HG03378 (cell line): ENCODE data around the gene MELTF.

Source experiments
- ATAC-seq: cut with Tn5 transposase; IDR thresholded peaks from one replicate; pipeline ENCODE4 v1.9.1; 2021; ENCODE audit warnings: mild to moderate bottlenecking, moderate library complexity; ENCODE audit not compliant: unreplicated experiment

Gene MELTF

GRCh38 chr3:197027151-197027895, 2.3 kb downstream of the MELTF start:
- no peak for ATAC-seq

- ATAC-seq: no peak
These were observed 3.1 kb downstream of the MELTF start for GRCh38 chr3:197026481-197026866.

DNA sequence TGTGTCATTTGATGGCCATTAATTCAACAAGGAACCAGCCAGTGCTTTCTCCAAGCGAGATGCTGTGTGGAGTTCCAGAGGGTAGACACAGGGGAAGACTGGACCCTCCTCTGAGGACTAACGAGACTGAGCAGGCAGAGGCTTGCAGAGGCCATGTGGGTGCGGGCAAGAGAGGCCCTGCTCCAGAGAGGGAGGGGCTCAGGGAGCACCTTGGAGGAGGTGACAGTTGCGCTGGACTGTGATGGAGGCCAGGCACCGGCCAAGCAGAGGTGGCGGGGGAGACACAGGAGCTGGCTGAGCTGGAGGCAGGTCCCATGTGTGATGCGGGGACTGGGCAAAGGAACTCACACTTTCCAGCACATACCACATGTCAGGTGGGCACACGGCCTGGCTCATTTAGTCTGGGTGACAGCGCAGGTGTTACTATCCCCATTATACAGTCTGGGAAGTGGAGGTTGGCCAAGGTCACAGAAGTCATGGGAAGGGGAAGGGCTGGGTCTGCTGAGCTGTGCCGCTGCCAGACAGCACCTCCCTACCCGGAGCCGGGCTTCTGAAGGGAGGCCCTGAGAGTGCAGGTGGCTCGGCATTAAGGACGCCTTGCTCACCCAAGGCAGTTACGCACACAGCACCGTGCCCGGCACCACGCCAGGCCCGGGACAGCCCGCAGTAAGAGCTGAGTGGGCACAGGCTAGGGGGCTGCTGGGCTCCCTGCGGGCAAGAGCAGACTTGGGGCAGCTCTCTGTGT, 3.7 kb downstream of the MELTF start:
- ATAC-seq: no peak

GRCh38 chr3:197024881-197025735, 4.5 kb downstream of the MELTF start:
- no peak for ATAC-seq

DNA sequence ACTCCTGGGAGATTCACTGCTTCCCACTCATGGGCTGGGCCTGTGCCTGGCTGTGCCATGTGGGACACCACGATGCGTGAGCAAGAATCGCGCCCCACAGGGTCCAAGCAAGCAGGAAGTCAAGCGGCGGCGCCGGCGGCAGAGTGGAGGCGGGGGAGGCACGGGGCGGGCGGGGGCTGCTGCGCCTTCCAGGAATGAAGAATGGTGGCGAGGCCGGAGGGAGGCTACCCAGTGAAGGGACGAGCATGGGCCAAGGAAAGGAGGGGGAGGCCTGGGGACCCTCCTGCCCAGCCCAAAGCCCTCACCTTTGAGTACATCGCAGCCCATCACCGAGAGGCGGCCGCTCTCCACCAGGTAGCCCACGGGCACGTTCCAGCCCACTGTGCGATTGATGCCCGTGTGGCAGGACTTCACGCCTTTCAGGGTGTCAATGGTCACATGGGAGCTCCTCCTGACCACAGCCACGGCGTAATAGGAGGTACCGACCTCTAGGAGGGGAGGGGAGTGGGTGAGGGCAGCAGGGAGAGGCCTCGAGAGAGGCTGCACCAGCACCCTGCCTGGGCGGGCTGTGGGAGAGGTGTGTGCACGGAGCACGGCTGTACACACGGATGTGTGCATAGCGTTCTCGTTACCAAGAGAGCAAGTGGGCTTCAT, 5.5 kb downstream of the MELTF start:
- no peak for ATAC-seq

GRCh38 chr3:197023241-197023997, 6.2 kb downstream of the MELTF start:
- ATAC-seq: peak; percentile 68

- no peak for ATAC-seq
These were observed 7.0 kb downstream of the MELTF start for GRCh38 chr3:197022405-197023231.

DNA sequence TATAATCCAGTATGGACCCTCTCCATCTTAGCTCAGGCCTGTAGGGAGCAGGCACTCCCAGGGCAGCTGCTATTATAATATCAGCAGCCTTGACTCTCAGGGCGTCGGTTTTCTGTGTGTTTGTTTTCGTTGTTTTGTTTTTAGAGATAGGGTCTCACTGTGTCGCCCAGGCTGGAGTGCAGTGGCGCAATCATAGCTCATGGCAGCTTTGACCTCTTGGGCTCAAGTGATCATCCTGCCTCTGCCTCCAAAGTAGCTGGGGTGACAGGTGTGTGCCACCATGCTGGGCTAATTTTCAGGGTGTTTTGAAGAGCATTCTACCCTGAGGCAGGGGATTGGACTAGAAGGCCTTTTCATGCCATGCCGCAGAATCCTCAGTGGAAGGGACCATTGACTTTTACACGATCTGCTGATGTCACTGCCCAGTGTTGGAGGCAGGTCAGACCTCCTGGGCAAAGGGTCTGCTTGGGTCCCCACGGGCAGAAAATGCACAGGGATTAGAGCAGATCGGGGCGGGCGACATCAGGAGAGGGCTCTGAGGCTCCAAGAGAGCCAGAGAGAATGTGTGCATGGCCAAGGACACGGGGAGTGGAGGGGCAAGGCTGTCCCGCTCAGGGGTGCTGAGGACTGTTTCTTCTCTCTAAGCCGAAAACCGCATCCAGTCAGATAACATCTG, 7.8 kb downstream of the MELTF start:
- no peak for ATAC-seq

DNA sequence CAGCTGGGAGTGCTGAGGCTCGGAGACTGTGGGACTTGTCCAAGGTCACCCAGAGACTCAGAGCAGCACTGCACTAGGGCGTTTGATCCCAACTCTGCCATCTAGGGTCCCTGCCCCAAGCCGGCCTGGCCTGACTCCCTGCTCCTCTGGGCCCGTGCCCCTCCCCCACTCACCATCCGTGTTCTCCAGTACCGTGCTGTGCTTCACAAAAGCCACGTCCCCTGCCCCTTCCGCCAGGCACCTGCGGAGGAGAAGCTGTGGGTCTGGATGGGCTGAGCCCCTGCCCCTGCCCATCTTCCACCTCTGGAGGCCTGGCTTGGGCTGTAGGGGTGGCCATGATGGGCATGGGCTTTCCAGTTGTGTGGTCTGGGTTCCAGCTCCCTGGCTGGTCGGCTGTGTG, 8.4 kb downstream of the MELTF start:
- ATAC-seq: no peak

GRCh38 chr3:197019535-197019934, 10.1 kb downstream of the MELTF start:
- ATAC-seq: no peak

DNA sequence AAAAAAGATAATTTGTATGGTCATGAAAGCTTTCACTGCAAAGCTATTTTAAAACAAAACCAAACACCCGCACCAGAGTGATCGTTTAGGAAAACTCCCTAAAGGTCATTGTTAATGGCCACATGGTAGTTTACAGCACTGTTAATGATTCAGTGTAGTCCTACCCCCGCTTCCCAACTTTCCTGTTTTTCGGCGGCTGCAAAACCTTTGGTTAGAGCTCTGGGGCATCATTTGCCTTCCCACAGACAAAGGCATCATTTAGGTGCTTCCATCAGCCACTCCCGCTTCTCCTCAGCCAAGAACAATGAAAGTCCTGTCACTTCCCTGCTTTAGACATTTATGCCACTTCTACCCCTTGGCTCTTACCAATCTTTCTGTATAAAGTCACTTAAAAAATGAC, 10.6 kb downstream of the MELTF start:
- no peak for ATAC-seq

DNA sequence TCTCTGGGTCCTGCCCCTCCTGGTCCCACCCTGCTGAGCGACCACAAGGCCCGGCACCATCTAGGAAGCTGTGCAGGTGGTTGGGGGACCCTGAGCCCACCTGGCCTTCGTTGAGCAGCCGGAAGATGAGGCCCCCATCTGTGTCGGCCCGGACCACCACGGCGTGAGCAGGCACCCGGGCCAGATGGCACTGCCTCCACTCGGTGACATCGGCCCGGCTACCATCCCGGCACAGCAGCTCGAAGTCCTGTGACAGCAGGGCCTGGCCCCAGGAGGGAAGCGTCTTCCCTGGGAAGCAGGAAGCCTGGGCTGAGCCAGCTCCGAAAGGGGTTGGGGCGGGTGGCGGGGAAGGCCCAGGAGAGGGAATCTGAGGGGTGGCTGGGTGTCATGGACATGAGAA, 12.6 kb downstream of the MELTF start:
- no peak for ATAC-seq

DNA sequence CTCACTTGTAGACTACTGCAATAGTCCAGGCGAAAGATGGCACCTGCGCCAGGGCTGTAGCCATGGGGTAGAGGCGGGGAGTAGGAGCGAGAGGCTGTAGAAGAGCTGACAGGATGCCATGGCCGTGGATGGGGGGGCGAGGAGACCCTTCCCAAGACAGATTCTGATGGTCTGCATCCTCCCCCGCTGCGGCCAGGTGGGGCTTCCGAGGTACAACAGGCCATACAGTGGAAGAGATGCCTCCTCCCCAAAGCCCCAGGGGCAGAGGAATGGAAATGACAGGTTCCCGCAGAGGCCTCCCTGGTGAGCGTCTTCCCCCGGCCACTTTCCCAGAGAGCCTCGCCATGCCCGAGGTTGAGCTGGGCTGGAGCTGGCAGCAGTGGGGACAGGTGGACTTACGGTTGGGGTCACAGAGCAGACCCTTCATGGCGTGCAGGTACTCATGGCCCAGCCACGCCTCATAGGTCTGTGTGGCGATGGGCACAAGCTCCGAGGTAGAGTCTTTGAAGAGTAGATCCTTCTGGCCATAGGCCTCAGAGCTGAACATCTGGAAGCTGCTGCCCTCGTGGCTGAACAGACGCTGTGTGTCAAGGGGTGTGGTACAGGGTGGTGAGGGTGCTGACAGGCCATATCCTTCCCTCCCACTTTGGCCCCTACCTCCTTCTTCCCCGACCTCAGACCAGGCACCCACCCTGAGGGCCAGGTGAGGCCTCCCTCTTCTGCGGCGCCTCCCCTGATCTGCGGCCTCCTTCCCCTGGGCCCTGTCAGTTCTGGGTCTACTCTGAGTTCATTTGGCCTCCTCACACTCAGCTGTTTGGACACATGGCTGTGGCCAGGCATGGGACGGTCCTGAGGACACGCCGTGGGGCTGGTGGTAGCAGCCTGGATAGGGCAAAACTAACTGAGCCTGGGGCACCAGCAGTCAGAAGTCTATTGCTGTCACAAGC, 13.6 kb downstream of the MELTF start:
- ATAC-seq: no peak

DNA sequence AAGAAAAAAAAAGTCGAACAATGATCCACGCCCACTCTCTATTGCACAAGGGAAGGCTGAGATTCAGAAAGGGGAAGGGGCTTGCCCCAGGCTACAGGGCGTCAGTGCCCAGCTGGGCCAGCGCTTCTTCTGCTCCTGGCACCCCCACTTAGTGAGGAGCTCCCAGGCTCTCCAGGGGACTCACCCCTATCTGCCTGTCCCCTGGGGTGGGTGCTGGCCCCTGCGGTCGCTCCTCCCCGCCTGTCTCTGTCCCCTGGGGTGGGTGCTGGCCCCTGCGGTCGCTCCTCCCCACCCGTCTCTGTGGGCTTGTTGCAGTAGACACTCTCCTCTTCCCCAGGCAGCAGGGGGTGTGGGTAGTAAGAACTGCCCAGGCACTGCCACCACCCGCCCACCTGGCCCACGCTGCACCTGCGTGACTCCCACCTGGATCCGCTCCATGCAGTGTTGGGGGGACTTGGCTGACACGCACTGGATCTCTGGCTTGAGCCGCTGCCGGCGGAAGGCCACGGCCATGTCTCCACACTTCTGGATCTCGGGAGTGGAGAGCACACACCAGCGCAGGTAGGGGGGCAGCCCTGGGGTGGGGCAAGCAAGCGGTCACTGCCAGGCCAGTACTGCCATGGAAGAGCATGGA, 14.6 kb downstream of the MELTF start:
- ATAC-seq: no peak

DNA sequence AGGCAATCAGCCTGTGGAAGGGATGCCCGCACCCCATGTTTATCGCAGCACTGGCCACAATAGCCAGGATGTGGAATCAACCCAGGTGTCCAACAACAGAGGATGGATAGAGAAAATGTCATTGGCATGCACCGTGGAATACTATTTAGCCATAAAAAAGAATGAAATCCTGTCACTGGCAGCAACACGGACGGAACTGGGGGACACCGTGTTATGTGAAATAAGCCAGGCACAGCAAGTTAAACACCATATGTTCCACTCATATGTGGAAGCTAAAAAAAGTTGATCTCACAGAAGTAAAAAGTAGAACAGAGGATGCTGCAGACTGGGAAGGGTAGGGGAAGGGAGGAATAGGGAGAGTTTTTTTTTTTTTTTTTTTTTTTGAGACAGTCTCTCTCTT, 15.6 kb downstream of the MELTF start:
- ATAC-seq: no peak

DNA sequence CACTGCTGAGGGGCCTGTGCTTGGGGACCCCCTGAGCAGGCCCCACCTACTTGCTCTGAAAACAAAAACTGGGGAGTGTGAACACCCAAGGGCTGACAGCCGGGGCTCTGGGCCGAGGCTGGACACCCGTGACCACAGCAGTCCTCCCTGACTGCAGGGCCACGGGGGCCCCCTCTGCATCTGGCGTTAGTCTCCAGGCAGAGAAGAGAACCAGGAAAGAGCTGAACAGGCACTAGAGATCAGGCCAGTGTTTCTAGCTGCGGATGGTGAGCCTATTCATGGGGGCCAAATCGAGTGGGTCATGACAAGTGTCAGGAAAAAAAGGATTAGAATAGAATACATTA, 17.1 kb downstream of the MELTF start:
- no peak for ATAC-seq

DNA sequence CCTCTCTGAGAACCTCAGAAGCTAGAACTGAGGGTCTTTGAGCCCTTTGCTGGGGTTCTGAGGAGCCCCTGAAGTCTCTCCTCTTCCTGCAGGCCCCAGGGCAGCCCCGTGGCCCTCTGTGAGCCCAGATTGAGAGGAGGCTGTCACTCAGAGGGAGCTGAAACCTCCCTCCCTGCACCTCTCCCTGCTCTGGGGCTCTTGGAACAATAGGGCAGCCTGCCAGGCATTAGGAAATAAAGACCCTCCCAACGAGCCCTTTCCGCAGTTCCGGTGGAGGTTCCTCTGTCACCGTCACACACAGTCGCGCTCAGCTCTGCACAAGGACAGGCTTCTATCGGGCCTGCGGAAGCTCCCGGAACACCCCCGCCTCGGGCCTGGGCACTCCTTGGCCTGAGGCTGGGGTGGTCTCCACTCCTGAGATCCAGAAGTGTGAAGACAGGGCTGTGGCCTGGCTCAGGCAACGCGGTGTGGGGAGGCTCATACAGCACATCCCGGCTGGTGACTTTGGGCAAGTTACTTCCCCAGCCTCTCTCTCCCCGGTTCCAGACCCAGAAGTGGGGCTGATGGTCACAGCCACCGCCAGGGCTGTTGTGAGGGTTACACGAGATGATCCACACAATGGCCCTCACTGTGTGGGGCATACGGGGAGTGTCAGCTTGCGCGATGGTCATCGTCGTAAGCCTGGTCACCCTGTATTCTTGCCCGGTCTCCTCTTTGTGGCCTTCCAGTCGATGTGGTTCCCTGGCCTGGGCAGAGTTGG, 17.7 kb downstream of the MELTF start:
- no peak for ATAC-seq
